Kidney (tissue), 14 donors: ENCODE data around the gene NDE1. TPM values are rescaled to one million over a fixed set of nuclear protein-coding genes. Genes with fewer than 3 reads are reported as not detected.

Source experiments
- DNase-seq, 5 donors: peaks; one replicate each; pipeline ENCODE4 v3.0.0-alpha.2; 2013 to 2020
- FAIRE-seq: peaks from 2 replicates; lab custom pipeline; 2012; peaks lifted over from hg19 to GRCh38; lab: Jason Lieb, UNC
- H3K27ac ChIP-seq, 2 donors: one replicate each; pipeline ENCODE4 v1.7.0; 2013; ENCODE audit warnings: low read depth in 2 of 2, low read length in 2 of 2, inconsistent platforms in 1 of 2
- H3K27me3 ChIP-seq: one replicate; pipeline ENCODE4 v1.7.1; 2013; ENCODE audit warnings: low read length, inconsistent platforms; ENCODE audit not compliant: control insufficient read depth, insufficient read depth
- H3K36me3 ChIP-seq, 3 donors: one replicate each; pipeline versions ENCODE4 v1.7.0 to v1.7.1; 2013; ENCODE audit warnings: low read length in 3 of 3, control low read depth in 1 of 3, inconsistent platforms in 1 of 3; ENCODE audit not compliant: insufficient read depth in 3 of 3, control insufficient read depth in 2 of 3
- H3K4me1 ChIP-seq, 3 donors: one replicate each; pipeline versions ENCODE4 v1.7.0 to v1.7.1; 2013; ENCODE audit warnings: low read length in 3 of 3, inconsistent platforms in 1 of 3, low read depth in 1 of 3; ENCODE audit not compliant: control insufficient read depth in 2 of 3, insufficient read depth in 2 of 3
- H3K4me3 ChIP-seq, 3 donors: one replicate each; pipeline versions ENCODE4 v1.7.0 to v1.8.1; 2013; ENCODE audit warnings: low read length in 3 of 3, control low read depth in 1 of 3, inconsistent platforms in 1 of 3
- H3K9ac ChIP-seq, 3 donors: one replicate each; pipeline versions ENCODE4 v1.7.0 to v1.7.1; 2013; ENCODE audit warnings: low read length in 3 of 3, control low read depth in 1 of 3, inconsistent platforms in 1 of 3
- H3K9me3 ChIP-seq, 3 donors: one replicate each; pipeline versions ENCODE4 v1.7.0 to v1.7.1; 2013; ENCODE audit warnings: low read length in 3 of 3, control low read depth in 1 of 3, inconsistent platforms in 1 of 3; ENCODE audit not compliant: control insufficient read depth in 2 of 3, insufficient read depth in 1 of 3
- CTCF ChIP-seq: IDR thresholded peaks from 3 replicates; pipeline ENCODE4 v1.5.1; 2012; ENCODE audit warnings: mild to moderate bottlenecking, moderate library complexity, borderline replicate concordance; ENCODE audit not compliant: insufficient read depth; ENCODE audit errors: extremely low read depth
- intact Hi-C: fragments of 100-400 bp; cut with DNase I; formaldehyde crosslinking; loops from one replicate; pipeline ENCODE4 v1.11.1; 2022
- polyA plus RNA-seq: library from polyadenylated mRNA; stranded (reverse); fragments of 350-450 nt; fragmentation: Illumina TruSeq; extraction: RNeasy Lipid Tissue Mini Kit (QIAGEN cat#74804); gene quantifications from one replicate; pipeline ENCODE4 v1.2.3, GENCODE V29; 2014; ENCODE audit warnings: low read depth, low replicate concordance; ENCODE audit not compliant: insufficient read depth
- total RNA-seq: library from RNA; stranded (reverse); fragmentation: NEBNext Ultra II Directional; extraction: Animal tissue kit (Norgen Biotek cat#: 25700); gene quantifications from one replicate; pipeline ENCODE4 v1.2.1, GENCODE V29; 2021
- donor health status: control.
- donor health status: control.
- donor health status: control.
- donor health status: control.
- donor health status: control.
- donor health status: DM: yes; HTN: yes; CAD: no.
- donor health status: Normal renal cell carcinoma (clear cell type).

The NDE1 gene
- total and polyA plus RNA-seq, 2 donors from 2014 or later, result 4.6 to 31.7 TPM

DNA sequence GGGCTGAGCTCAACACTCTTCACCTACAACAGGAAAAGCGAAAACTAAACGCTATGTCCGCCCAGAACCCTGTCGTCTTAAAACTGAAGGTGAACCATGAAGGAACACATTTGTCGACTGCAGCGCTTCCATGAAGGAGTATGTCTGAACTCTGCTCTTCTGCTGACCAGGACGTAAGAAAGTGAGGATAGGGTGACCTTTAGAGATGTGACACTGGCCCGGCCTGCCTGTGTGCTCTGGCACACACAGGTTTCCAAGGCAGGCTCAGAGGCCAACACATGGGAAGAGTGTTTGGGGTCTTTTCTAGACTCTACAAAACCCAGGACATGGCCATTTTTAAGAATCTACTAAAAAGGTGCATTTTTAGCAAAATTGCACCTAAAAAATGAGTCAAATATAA is 28.2 kb upstream of the NDE1 start:
- H3K27ac ChIP-seq, result no peak overlapping the region
- H3K36me3 ChIP-seq, result peaks cover 16 to 45% (median 45%) of the 10 kb centered on the region in 3 donors
- H3K27me3 ChIP-seq, result no peaks in the 10 kb centered on the region
- no peaks in the 10 kb centered on the region for H3K9me3 ChIP-seq
- H3K4me3 ChIP-seq, result no peak overlapping the region
- no peak for FAIRE-seq
- no peak overlapping the region for H3K9ac ChIP-seq
- TF ChIP-seq CTCF, result no peak
- no peak for DNase-seq
- intact Hi-C loops, result no loop called here
- H3K4me1 ChIP-seq, result peaks cover 0 to 5% (median 0%) of the 10 kb centered on the region in 3 donors

GRCh38 chr16:15631730-15632409 is 18.2 kb upstream of the NDE1 start:
- Histone ChIP-seq H3K27me3 (no peaks in the 10 kb centered on the region), H3K27ac (no peak overlapping the region), H3K9me3 (no peaks in the 10 kb centered on the region), H3K9ac (no peak overlapping the region), H3K4me1 (no peaks in the 10 kb centered on the region), H3K4me3 (no peak overlapping the region), H3K36me3 (peaks cover 16 to 40% (median 26%) of the 10 kb centered on the region in 3 donors)
- intact Hi-C loops, result no loop called here
- no peak for FAIRE-seq
- TF ChIP-seq CTCF, result no peak
- DNase-seq, result no peak

DNA sequence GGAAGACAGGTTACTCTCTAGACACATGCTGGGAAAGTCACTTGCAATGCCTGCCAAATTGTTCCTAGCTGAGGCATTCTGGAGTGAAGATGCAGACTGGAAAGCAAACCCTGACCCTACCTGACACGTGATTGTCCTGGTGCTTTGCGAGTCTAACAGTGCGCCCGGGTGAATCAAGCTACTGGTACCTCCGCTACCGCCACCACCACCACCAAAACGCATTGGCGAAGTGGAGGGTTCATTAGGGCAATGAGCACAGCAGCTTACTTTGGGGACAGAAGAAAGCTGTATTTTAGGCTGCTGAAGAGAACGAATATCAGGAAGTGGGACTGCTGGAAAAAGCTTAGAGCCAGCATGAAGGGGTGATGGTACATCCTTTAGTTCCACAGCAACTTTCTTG is 14.1 kb upstream of the NDE1 start:
- intact Hi-C loops, result no loop called here
- H3K36me3 ChIP-seq, result peaks cover 26 to 63% (median 32%) of the 10 kb centered on the region in 3 donors
- no peaks in the 10 kb centered on the region for H3K4me1 ChIP-seq
- no peaks in the 10 kb centered on the region for H3K27me3 ChIP-seq
- FAIRE-seq, result no peak
- DNase-seq, result no peak
- no peak overlapping the region for H3K9ac ChIP-seq
- TF ChIP-seq CTCF, result no peak
- no peak overlapping the region for H3K27ac ChIP-seq
- no peak overlapping the region for H3K4me3 ChIP-seq
- H3K9me3 ChIP-seq, result no peaks in the 10 kb centered on the region
